ENCODE measurements around the gene C1QTNF5.

The C1QTNF5 gene

DNA sequence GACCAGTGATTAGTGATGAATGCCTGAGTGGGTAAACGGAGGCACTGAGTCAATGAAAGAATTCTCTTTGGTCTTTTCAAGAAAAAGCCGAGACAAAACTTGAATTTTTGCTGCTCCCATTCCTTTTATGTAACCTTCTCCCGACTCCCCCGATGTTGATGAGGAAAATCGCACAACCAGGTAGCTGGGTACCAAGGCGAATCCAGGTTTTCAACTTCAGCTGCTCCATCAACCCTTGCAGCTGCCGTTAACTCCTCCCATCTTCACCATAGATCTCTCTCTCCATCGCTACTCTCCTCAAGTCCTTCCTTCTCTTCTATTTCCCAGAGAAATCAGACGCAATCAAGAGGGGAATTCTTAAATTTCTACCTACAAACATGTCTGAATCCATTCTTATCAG is 41.4 kb upstream of the C1QTNF5 start:
- Histone ChIP-seq H3K4me2 (ENCODE audit: low read length) (peak overlapping the region; percentile 86), H3K79me2 (no peaks in the 10 kb centered on the region), H2AFZ (peak overlapping the region; percentile 90), H3K4me1 (peaks cover 8% of the 10 kb centered on the region), H3K9ac (no peak overlapping the region), H3K9me3 (ENCODE audit: control insufficient read depth, low read length) (no peaks in the 10 kb centered on the region), H3K27me3 (ENCODE audit: control insufficient read depth, insufficient read depth, low read length) (no peaks in the 10 kb centered on the region), H3K27ac (no peak overlapping the region), H3K36me3 (ENCODE audit: control insufficient read depth, insufficient read depth, low read length) (no peaks in the 10 kb centered on the region), H3K4me3 (ENCODE audit: low read depth, low read length) (peak overlapping the region; percentile 12)
- no peak for TF ChIP-seq CTCF (IDR thresholded peaks at IDR 0.05)

DNA sequence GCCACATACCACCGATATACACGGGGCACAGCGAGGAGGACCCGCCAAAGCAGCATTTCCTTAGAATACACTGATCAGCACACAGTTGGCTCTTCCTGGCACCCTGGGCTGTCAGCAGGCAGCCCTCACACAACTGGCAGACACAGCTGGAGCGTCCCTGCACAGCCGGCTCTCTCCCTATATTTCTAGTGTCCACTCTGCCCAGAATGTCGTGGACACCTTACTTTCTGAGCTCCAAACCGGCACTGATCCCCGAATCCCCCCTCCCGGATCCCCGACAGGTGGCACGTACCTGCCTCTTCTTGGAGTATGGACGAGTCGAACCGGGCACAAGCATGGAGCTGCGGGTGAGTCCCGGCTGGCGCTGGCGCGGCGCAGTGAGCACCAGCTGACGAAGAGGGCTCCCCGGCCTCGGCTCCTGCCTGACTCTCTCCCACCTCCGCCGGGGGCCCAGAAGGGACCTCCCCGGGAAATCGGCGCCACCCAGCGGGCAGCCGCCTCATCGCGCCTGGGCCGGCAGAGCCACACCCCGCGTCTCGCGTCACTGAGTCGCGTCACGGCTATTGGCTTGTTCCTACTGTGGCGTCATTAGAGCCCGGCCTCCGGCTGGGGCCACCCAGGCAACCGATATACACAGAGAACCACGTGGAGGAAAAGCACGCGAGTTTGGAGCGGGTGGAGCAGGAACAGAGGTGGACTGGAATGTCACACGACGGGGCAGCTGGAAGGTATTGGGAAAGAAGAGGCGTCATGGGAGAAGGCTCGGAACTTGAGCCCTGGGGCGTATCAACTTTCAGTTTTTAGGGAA is 40.7 kb upstream of the C1QTNF5 start, which contains the start of gene USP2:
Gene USP2, minus strand, starts transcription at position 510 of the 808 bp plus-strand sequence. CDS start 8,210 bp downstream, outside the sequence.
- H3K79me2 ChIP-seq: no peaks in the 10 kb centered on the region
- no peak within 1 kb of the TSS for H3K9ac ChIP-seq
- peak within 1 kb of the TSS; percentile 90 for H2AFZ ChIP-seq
- peak within 1 kb of the TSS; percentile 59 for H3K4me3 ChIP-seq (ENCODE audit: low read depth, low read length)
- H3K9me3 ChIP-seq (ENCODE audit: control insufficient read depth, low read length): no peaks in the 10 kb centered on the region
- no peaks in the 10 kb centered on the region for H3K36me3 ChIP-seq (ENCODE audit: control insufficient read depth, insufficient read depth, low read length)
- H3K4me1 ChIP-seq: peaks cover 8% of the 10 kb centered on the region
- peak; percentile 88 for TF ChIP-seq CTCF (IDR thresholded peaks at IDR 0.05)
- peak within 1 kb of the TSS; percentile 86 for H3K4me2 ChIP-seq (ENCODE audit: low read length)
- no peaks in the 10 kb centered on the region for H3K27me3 ChIP-seq (ENCODE audit: control insufficient read depth, insufficient read depth, low read length)
- H3K27ac ChIP-seq: peak within 1 kb of the TSS; percentile 24

DNA sequence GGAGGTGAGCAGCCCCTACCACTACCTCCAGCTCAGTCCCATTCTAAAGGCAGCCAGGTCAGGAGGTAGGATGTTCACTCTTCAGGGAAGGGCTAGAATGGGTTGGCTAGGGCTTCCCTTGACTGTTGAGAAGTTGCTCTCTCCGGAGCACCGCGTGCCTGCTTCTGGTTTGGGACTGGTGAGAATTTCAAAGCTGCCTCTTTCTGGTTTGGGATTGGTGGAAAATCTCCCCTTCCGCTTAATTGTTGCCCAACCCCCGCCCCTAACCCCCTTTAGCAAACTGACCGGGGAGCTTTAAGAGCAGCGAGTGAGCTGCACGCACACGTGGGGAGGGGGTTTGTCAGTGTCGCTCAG is 40.1 kb upstream of the C1QTNF5 start:
- peak overlapping the region; percentile 86 for H3K4me2 ChIP-seq (ENCODE audit: low read length)
- H3K27me3 ChIP-seq (ENCODE audit: control insufficient read depth, insufficient read depth, low read length): no peaks in the 10 kb centered on the region
- H3K4me1 ChIP-seq: peaks cover 8% of the 10 kb centered on the region
- H3K4me3 ChIP-seq (ENCODE audit: low read depth, low read length): peak overlapping the region; percentile 59
- no peaks in the 10 kb centered on the region for H3K9me3 ChIP-seq (ENCODE audit: control insufficient read depth, low read length)
- no peak for TF ChIP-seq CTCF (IDR thresholded peaks at IDR 0.05)
- no peaks in the 10 kb centered on the region for H3K79me2 ChIP-seq
- H3K36me3 ChIP-seq (ENCODE audit: control insufficient read depth, insufficient read depth, low read length): no peaks in the 10 kb centered on the region
- H2AFZ ChIP-seq: peak overlapping the region; percentile 90
- no peak overlapping the region for H3K9ac ChIP-seq
- no peak overlapping the region for H3K27ac ChIP-seq

DNA sequence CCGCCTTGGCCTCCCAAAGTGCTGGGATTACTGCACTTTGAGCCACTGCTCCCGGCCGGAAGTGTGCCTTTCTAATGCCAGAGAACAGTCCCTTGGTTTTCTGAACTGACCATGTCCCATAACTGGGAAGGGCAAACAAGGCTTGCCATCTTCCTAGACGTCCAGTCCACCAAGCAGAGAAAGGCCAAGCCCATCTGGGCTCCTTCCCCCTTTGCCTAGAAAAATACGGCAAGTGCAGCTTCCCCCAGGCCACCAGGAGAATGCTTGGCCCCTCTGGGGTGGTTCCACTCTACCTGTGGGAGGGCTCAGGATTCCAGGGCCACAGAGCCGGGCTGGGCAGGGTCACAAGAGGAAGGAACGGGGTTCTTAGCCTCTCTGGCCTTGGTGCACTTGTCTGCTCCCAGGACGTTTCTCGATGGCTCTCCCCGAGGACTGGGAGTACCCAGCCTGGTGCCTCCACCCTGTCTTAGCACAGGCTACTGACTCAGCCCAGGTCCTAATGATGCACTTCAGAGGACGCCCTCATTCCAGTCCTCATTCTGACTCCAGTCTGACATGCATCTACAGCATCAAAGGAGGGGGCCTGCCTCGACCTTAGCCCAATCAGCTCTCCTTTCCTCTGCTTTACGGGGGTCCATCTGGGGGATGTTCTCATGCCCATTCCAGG is 39.6 kb upstream of the C1QTNF5 start:
- H3K4me3 ChIP-seq (ENCODE audit: low read depth, low read length): no peak overlapping the region
- no peak overlapping the region for H3K4me2 ChIP-seq (ENCODE audit: low read length)
- no peaks in the 10 kb centered on the region for H3K27me3 ChIP-seq (ENCODE audit: control insufficient read depth, insufficient read depth, low read length)
- no peak overlapping the region for H2AFZ ChIP-seq
- H3K9ac ChIP-seq: no peak overlapping the region
- H3K9me3 ChIP-seq (ENCODE audit: control insufficient read depth, low read length): no peaks in the 10 kb centered on the region
- H3K36me3 ChIP-seq (ENCODE audit: control insufficient read depth, insufficient read depth, low read length): no peaks in the 10 kb centered on the region
- H3K4me1 ChIP-seq: peaks cover 8% of the 10 kb centered on the region
- no peak for TF ChIP-seq CTCF (IDR thresholded peaks at IDR 0.05)
- H3K79me2 ChIP-seq: no peaks in the 10 kb centered on the region
- no peak overlapping the region for H3K27ac ChIP-seq
